HFF-Myc (cell line): ENCODE results near the gene JAML.

ENCODE experiments used
- DNase-seq: peaks from one replicate; pipeline ENCODE4 v3.0.0-alpha.2; 2011; ENCODE audit warnings: low read depth; ENCODE audit errors: extremely low read depth
- H3K4me3 ChIP-seq: replicated peaks from 2 replicates; pipeline ENCODE4 v1.5.1; 2011; ENCODE audit warnings: low read depth, mild to moderate bottlenecking, control low read depth, low read length
- CTCF ChIP-seq: IDR thresholded peaks from 2 replicates; pipeline ENCODE4 v1.5.1; 2012; ENCODE audit warnings: mild to moderate bottlenecking, low read depth, low read length, control low read depth; ENCODE audit errors: missing control alignments

Gene JAML

GRCh38 chr11:118171269-118172062 is 53.3 kb downstream of the JAML start:
- no peak for DNase-seq
- no peak overlapping the region for H3K4me3 ChIP-seq
- peak; percentile 90 for TF ChIP-seq CTCF

GRCh38 chr11:118170882-118171268 is 53.9 kb downstream of the JAML start:
- TF ChIP-seq CTCF, result no peak
- no peak for DNase-seq
- no peak overlapping the region for H3K4me3 ChIP-seq

GRCh38 chr11:118170231-118170630 is 54.6 kb downstream of the JAML start:
- no peak overlapping the region for H3K4me3 ChIP-seq
- no peak for TF ChIP-seq CTCF
- no peak for DNase-seq

GRCh38 chr11:118169300-118170140 is 55.3 kb downstream of the JAML start:
- TF ChIP-seq CTCF, result no peak
- no peak overlapping the region for H3K4me3 ChIP-seq
- DNase-seq, result no peak

- no peak for TF ChIP-seq CTCF
- DNase-seq, result no peak
Observed at GRCh38 chr11:118168751-118169150, 56.1 kb downstream of the JAML start.

GRCh38 chr11:118168316-118168715 is 56.5 kb downstream of the JAML start:
- no peak for TF ChIP-seq CTCF
- no peak for DNase-seq
- no peak overlapping the region for H3K4me3 ChIP-seq

More at GRCh38 chr11:118168751-118169150, 56.1 kb downstream of the JAML start:
- H3K4me3 ChIP-seq, result no peak overlapping the region
